Measurements from ENCODE around the gene CDK15. TPM values are rescaled to one million over a fixed set of nuclear protein-coding genes. Genes with fewer than 3 reads are reported as not detected.

CDK15 gene
- total and polyA plus RNA-seq, 8 donors, result 0.09 to 0.35 (median 0.12) TPM; not detected in 3

- intact Hi-C loops (cut with DNase I), result no loop called here
- Histone ChIP-seq H3K27ac (no peak overlapping the region), H3K9me3 (no peaks in the 10 kb centered on the region), H3K36me3 (no peaks in the 10 kb centered on the region), H3K4me1 (no peaks in the 10 kb centered on the region), H3K27me3 (no peaks in the 10 kb centered on the region), H3K4me3 (no peak overlapping the region)
- ATAC-seq, result no peak
- FAIRE-seq, result no peak
- no peak for DNase-seq
- 56 to 65% methylated on average over 1 of the region's 1 CpG for WGBS, 2 donors
- TF ChIP-seq, protein P1, sequence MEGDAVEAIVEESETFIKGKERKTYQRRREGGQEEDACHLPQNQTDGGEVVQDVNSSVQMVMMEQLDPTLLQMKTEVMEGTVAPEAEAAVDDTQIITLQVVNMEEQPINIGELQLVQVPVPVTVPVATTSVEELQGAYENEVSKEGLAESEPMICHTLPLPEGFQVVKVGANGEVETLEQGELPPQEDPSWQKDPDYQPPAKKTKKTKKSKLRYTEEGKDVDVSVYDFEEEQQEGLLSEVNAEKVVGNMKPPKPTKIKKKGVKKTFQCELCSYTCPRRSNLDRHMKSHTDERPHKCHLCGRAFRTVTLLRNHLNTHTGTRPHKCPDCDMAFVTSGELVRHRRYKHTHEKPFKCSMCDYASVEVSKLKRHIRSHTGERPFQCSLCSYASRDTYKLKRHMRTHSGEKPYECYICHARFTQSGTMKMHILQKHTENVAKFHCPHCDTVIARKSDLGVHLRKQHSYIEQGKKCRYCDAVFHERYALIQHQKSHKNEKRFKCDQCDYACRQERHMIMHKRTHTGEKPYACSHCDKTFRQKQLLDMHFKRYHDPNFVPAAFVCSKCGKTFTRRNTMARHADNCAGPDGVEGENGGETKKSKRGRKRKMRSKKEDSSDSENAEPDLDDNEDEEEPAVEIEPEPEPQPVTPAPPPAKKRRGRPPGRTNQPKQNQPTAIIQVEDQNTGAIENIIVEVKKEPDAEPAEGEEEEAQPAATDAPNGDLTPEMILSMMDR (IDR thresholded peaks at IDR 0.05), result no peak
Measured at GRCh38 chr2:201824212-201824611, 17.9 kb downstream of the CDK15 start.

DNA sequence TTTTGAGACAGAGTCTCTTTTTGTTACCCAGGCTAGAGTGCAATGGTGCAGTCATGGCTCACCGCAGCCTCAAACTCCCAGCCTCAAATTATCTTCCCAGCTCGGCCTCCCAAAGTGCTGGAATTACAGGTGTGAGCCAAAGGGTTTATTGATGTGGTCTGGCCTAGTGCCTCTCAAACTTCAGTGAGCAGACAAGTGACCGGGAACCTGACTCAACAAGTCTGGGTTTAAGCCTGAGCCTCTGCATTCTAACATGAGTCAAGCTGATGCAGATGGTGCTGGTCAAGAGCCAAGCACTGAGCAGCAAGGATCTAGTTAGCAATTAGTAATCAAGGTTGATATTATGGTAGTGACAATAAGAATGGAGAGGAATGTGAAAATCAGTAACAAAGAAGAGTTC is 21.3 kb downstream of the CDK15 start:
- Histone ChIP-seq H3K9me3 (no peaks in the 10 kb centered on the region), H3K4me3 (no peak overlapping the region), H3K27ac (no peak overlapping the region), H3K27me3 (no peaks in the 10 kb centered on the region), H3K36me3 (no peaks in the 10 kb centered on the region), H3K4me1 (no peaks in the 10 kb centered on the region)
- no peak for ATAC-seq
- intact Hi-C loops (cut with DNase I), result no loop called here
- no peak for DNase-seq
- TF ChIP-seq, protein P1 (IDR thresholded peaks at IDR 0.05), result no peak
- 83 to 88% methylated on average over 3 of the region's 3 CpGs for WGBS, 2 donors
- FAIRE-seq, result no peak

DNA sequence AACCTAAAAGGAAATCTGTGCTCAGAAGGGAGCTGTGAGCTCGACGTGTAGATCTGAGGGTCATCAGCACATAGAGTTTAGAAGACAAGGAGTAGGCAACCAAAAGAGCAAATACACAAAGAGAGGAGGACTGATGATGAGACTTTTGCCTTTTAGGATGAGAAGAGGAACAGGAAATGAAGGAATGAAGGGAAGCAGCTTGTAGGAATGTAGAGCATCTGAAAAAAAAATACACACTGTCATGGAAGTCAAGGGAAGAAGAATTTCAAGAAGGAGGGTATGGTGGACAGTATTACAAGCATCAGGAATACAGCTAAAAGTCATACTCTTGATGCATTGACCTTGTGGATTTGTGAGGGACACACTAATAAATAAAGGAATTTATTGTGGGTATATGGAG is 21.9 kb downstream of the CDK15 start:
- no peak for FAIRE-seq
- H3K27ac ChIP-seq, result no peak overlapping the region
- TF ChIP-seq, protein P1 (IDR thresholded peaks at IDR 0.05), result no peak
- DNase-seq, result no peak
- H3K27me3 ChIP-seq, result no peaks in the 10 kb centered on the region
- ATAC-seq, result no peak
- no peaks in the 10 kb centered on the region for H3K4me1 ChIP-seq
- no peaks in the 10 kb centered on the region for H3K9me3 ChIP-seq
- WGBS, 2 donors, result 72 to 78% methylated on average over 2 of the region's 2 CpGs
- intact Hi-C loops (cut with DNase I), result no loop called here
- H3K4me3 ChIP-seq, result no peak overlapping the region
- no peaks in the 10 kb centered on the region for H3K36me3 ChIP-seq

DNA sequence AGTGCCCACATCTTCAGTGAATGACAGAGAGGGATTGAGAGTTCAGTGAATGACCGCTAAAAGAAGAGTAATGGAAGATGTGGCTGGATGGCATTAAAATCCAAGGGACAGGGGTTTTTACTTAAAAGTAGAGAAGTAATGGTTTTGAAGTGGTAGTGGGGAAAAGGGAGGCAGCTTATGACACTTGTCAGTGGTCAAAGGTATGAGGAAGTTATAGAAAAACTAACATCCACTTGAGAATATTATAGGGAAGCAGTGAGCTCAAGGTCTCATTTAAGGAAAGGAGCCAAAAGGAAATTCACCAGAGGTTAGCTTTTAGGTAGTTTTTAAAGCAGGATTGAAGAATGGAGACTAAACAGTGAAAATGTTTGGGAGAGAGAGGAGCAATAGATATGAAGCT is 24.3 kb downstream of the CDK15 start:
- FAIRE-seq (no peak), DNase-seq (no peak), ATAC-seq (peak in 1 of 4 donors; percentile 26)
- Histone ChIP-seq H3K36me3 (no peaks in the 10 kb centered on the region), H3K9me3 (no peaks in the 10 kb centered on the region), H3K4me1 (no peaks in the 10 kb centered on the region), H3K27ac (peak overlapping the region in 1 of 4 donors; percentile 17), H3K4me3 (no peak overlapping the region), H3K27me3 (no peaks in the 10 kb centered on the region)
- 94 to 100% methylated on average over 1 of the region's 1 CpG for WGBS, 2 donors
- intact Hi-C loops (cut with DNase I), result no loop called here
- TF ChIP-seq, protein P1 (IDR thresholded peaks at IDR 0.05), result no peak

DNA sequence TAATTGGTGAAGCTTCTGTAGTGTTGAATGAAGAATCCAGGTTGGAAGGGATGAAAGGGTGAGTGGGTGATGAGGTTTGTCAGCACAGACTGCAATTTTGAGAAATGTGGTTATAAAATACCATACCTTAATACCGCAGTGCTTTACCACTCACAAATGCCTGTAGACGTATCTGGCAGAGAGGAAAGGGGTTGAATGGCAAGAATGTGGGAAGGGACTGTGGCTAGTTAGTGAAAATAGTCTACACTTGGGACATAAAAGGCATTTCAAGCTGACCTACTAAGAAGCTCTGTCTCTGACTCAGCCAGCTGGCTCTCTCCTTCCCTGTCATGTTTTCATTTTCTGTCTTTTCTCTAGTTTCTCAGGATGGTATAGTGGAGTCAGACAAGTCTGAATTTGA is 25.1 kb downstream of the CDK15 start:
- WGBS, 2 donors, result 87 to 91% methylated on average over 2 of the region's 2 CpGs
- DNase-seq, result no peak
- Histone ChIP-seq H3K4me1 (no peaks in the 10 kb centered on the region), H3K4me3 (no peak overlapping the region), H3K9me3 (no peaks in the 10 kb centered on the region), H3K36me3 (no peaks in the 10 kb centered on the region), H3K27ac (no peak overlapping the region), H3K27me3 (no peaks in the 10 kb centered on the region)
- no peak for FAIRE-seq
- TF ChIP-seq, protein P1 (IDR thresholded peaks at IDR 0.05), result no peak
- no peak for ATAC-seq
- intact Hi-C loops (cut with DNase I), result no loop called here
